ENCODE measurements around the gene YY1AP1. TPM values are rescaled to one million over a fixed set of nuclear protein-coding genes. Genes with fewer than 3 reads are reported as not detected.
"Not testable (repeated sequence)": the region's sequence is repeated elsewhere in the genome, so short reads cannot be mapped to it uniquely, and the experiment has no call there.

Gene YY1AP1
- total RNA-seq, 2 experiments from 2014 or later: 59.6 to 76.0 TPM

GRCh38 chr1:155645034-155645598, 43.5 kb downstream of the YY1AP1 start:
- H3K27ac Mint-ChIP-seq: no peak overlapping the region

GRCh38 chr1:155643230-155643629, 45.3 kb downstream of the YY1AP1 start:
- intact Hi-C loops (cut with DNase I, micrococcal nuclease): no loop called here

More at GRCh38 chr1:155645034-155645598, 43.5 kb downstream of the YY1AP1 start:
- Mint-ChIP-seq H3K4me3 (no peak overlapping the region), H3K27me3 (peaks cover 1% of the 10 kb centered on the region), H3K36me3 (ENCODE audit: low read depth) (peaks cover 7% of the 10 kb centered on the region), H3K4me1 (peaks cover 4% of the 10 kb centered on the region), H3K9me3 (ENCODE audit: low read depth) (peaks cover 10% of the 10 kb centered on the region)
- intact Hi-C loops (cut with DNase I, micrococcal nuclease): no loop called here
- DNase-seq: no peak
- ChIA-PET CTCF (no interaction called here), POLR2A (interaction anchor here (0.6 kb wide), 1 partner anchor 206 kb away, joined by 6 read pairs; no protein-coding TSS in a partner anchor)
- ATAC-seq: no peak

GRCh38 chr1:155642559-155643180, 45.9 kb downstream of the YY1AP1 start:
- H3K27me3 Mint-ChIP-seq; CTCF ChIA-PET; intact Hi-C loops (cut with DNase I, micrococcal nuclease); DNase-seq; H3K4me3 Mint-ChIP-seq; H3K36me3 Mint-ChIP-seq (ENCODE audit: low read depth); H3K4me1 Mint-ChIP-seq; H3K9me3 Mint-ChIP-seq (ENCODE audit: low read depth); POLR2A ChIA-PET; ATAC-seq; H3K27ac Mint-ChIP-seq: not testable (repeated sequence)

More at GRCh38 chr1:155643230-155643629, 45.3 kb downstream of the YY1AP1 start:
- peaks cover 7% of the 10 kb centered on the region for H3K36me3 Mint-ChIP-seq (ENCODE audit: low read depth)
- ChIA-PET POLR2A (no interaction called here), CTCF (no interaction called here)
- no peaks in the 10 kb centered on the region for H3K27me3 Mint-ChIP-seq
- H3K4me3 Mint-ChIP-seq: no peak overlapping the region
- ATAC-seq: no peak
- no peak overlapping the region for H3K27ac Mint-ChIP-seq
- peaks cover 10% of the 10 kb centered on the region for H3K9me3 Mint-ChIP-seq (ENCODE audit: low read depth)
- peaks cover under 1% of the 10 kb centered on the region for H3K4me1 Mint-ChIP-seq
- no peak for DNase-seq

GRCh38 chr1:155640367-155640766, 48.2 kb downstream of the YY1AP1 start:
- ATAC-seq: no peak
- ChIA-PET POLR2A (no interaction called here), CTCF (interaction anchor here (1.0 kb wide), 1 partner anchor 389 kb away, joined by 3 read pairs; no protein-coding TSS in a partner anchor)
- H3K27me3 Mint-ChIP-seq: no peaks in the 10 kb centered on the region
- peaks cover 21% of the 10 kb centered on the region for H3K4me1 Mint-ChIP-seq
- peaks cover 9% of the 10 kb centered on the region for H3K36me3 Mint-ChIP-seq (ENCODE audit: low read depth)
- H3K9me3 Mint-ChIP-seq (ENCODE audit: low read depth): peaks cover 10% of the 10 kb centered on the region
- intact Hi-C loops (cut with DNase I, micrococcal nuclease): no loop called here
- H3K27ac Mint-ChIP-seq: no peak overlapping the region
- DNase-seq: no peak
- no peak overlapping the region for H3K4me3 Mint-ChIP-seq

- DNase-seq: no peak
- H3K9me3 Mint-ChIP-seq (ENCODE audit: low read depth): no peaks in the 10 kb centered on the region
- intact Hi-C loops (cut with DNase I, micrococcal nuclease): no loop called here
- H3K27me3 Mint-ChIP-seq: no peaks in the 10 kb centered on the region
- POLR2A ChIA-PET: interaction anchor here (0.6 kb wide), 1 partner anchor 515 kb away, joined by 3 read pairs; no protein-coding TSS in a partner anchor
- H3K36me3 Mint-ChIP-seq (ENCODE audit: low read depth): peaks cover 1% of the 10 kb centered on the region
- ATAC-seq: peak; percentile 21
- H3K4me1 Mint-ChIP-seq: peaks cover 21% of the 10 kb centered on the region
- CTCF ChIA-PET: interaction anchor here (0.6 to 0.7 kb wide), 2 partner anchors 39 to 1202 kb away, joined by 3 to 4 read pairs; no protein-coding TSS in a partner anchor
- peak overlapping the region; percentile 91 for H3K4me3 Mint-ChIP-seq
- H3K27ac Mint-ChIP-seq: peak overlapping the region; percentile 95
Measured at GRCh38 chr1:155636397-155637153, 52.0 kb downstream of the YY1AP1 start.

GRCh38 chr1:155626428-155626827, 62.1 kb downstream of the YY1AP1 start:
- H3K36me3 Mint-ChIP-seq (ENCODE audit: low read depth); H3K27ac Mint-ChIP-seq; ATAC-seq; H3K4me3 Mint-ChIP-seq; H3K9me3 Mint-ChIP-seq (ENCODE audit: low read depth); CTCF ChIA-PET; POLR2A ChIA-PET; intact Hi-C loops (cut with DNase I, micrococcal nuclease); H3K27me3 Mint-ChIP-seq; DNase-seq; H3K4me1 Mint-ChIP-seq: not testable (repeated sequence)

GRCh38 chr1:155623357-155623756, 65.2 kb downstream of the YY1AP1 start:
- H3K27ac Mint-ChIP-seq: no peak overlapping the region
- CTCF ChIA-PET: no interaction called here
- no peak overlapping the region for H3K4me3 Mint-ChIP-seq

GRCh38 chr1:155622191-155622590, 66.4 kb downstream of the YY1AP1 start:
- Mint-ChIP-seq H3K27ac (no peak overlapping the region), H3K4me3 (no peak overlapping the region), H3K9me3 (ENCODE audit: low read depth) (no peaks in the 10 kb centered on the region), H3K4me1 (no peaks in the 10 kb centered on the region), H3K27me3 (no peaks in the 10 kb centered on the region), H3K36me3 (ENCODE audit: low read depth) (no peaks in the 10 kb centered on the region)
- intact Hi-C loops (cut with DNase I, micrococcal nuclease): no loop called here
- DNase-seq (no peak), ATAC-seq (no peak)
- ChIA-PET POLR2A (interaction anchor here (0.5 kb wide), 1 partner anchor 808 kb away, joined by 4 read pairs; no protein-coding TSS in a partner anchor), CTCF (interaction anchor here (0.6 to 0.7 kb wide), 2 partner anchors 118 to 377 kb away, joined by 3 to 4 read pairs; no protein-coding TSS in a partner anchor)

More at GRCh38 chr1:155623357-155623756, 65.2 kb downstream of the YY1AP1 start:
- POLR2A ChIA-PET: no interaction called here
- H3K36me3 Mint-ChIP-seq (ENCODE audit: low read depth): no peaks in the 10 kb centered on the region
- intact Hi-C loops (cut with DNase I, micrococcal nuclease): no loop called here
- no peaks in the 10 kb centered on the region for H3K27me3 Mint-ChIP-seq
- DNase-seq (no peak), ATAC-seq (no peak)
- H3K4me1 Mint-ChIP-seq: no peaks in the 10 kb centered on the region
- H3K9me3 Mint-ChIP-seq (ENCODE audit: low read depth): no peaks in the 10 kb centered on the region

GRCh38 chr1:155613226-155613625, 75.3 kb downstream of the YY1AP1 start:
- H3K4me1 Mint-ChIP-seq; DNase-seq; H3K4me3 Mint-ChIP-seq; ATAC-seq; H3K9me3 Mint-ChIP-seq (ENCODE audit: low read depth); intact Hi-C loops (cut with DNase I, micrococcal nuclease); H3K27me3 Mint-ChIP-seq; CTCF ChIA-PET; H3K27ac Mint-ChIP-seq: not testable (repeated sequence)
- POLR2A ChIA-PET: interaction anchor here (0.6 kb wide), 1 partner anchor 238 kb away, joined by 4 read pairs; no protein-coding TSS in a partner anchor
- H3K36me3 Mint-ChIP-seq (ENCODE audit: low read depth): peaks cover 18% of the 10 kb centered on the region

- Mint-ChIP-seq H3K4me3 (peak overlapping the region; percentile 95), H3K36me3 (ENCODE audit: low read depth) (peaks cover 18% of the 10 kb centered on the region)
- CTCF ChIA-PET; H3K27ac Mint-ChIP-seq; POLR2A ChIA-PET; DNase-seq; H3K4me1 Mint-ChIP-seq; H3K27me3 Mint-ChIP-seq; H3K9me3 Mint-ChIP-seq (ENCODE audit: low read depth): not testable (repeated sequence)
- intact Hi-C loops (cut with DNase I, micrococcal nuclease): loop anchor here in 1 of 2 experiments (1.0 to 2.0 kb wide), 3 partner anchors 47 to 332 kb away; partner anchors contain the start of gene ASH1L
- peak; percentile 24 for ATAC-seq
Measured at GRCh38 chr1:155610257-155610647, 78.3 kb downstream of the YY1AP1 start.

- Mint-ChIP-seq H3K4me3 (peak within 1 kb of the TSS; percentile 95), H3K27me3 (no peaks in the 10 kb centered on the region), H3K36me3 (ENCODE audit: low read depth) (peaks cover 17% of the 10 kb centered on the region), H3K4me1 (peaks cover 3% of the 10 kb centered on the region), H3K27ac (peak within 1 kb of the TSS; percentile 92), H3K9me3 (ENCODE audit: low read depth) (no peaks in the 10 kb centered on the region)
- DNase-seq (peak; percentile 100), ATAC-seq (peak; percentile 97)
- ChIA-PET CTCF (no interaction called here), POLR2A (no interaction called here)
- intact Hi-C loops (cut with DNase I, micrococcal nuclease): loop anchor here in 1 of 2 experiments (1.0 to 2.0 kb wide), 3 partner anchors 47 to 331 kb away; partner anchors contain the start of gene ASH1L
Measured at GRCh38 chr1:155609515-155610256, 78.9 kb downstream of the YY1AP1 start, which contains the start of gene MSTO1. Gene MSTO1, plus strand, starts transcription at chr1:155610218. Its CDS starts 31 bp downstream, at chr1:155610249.
